RKO (cell line): ENCODE measurements around the gene EIF4G3.
"Not testable (repeated sequence)": the region's sequence is repeated elsewhere in the genome, so short reads cannot be mapped to it uniquely, and the experiment has no call there.

ENCODE experiments used
- DNase-seq: peaks from one replicate; pipeline ENCODE4 v3.0.0-alpha.2; 2016; ENCODE audit warnings: low spot score

Gene EIF4G3

GRCh38 chr1:21176586-21177555 lies at the start of gene EIF4G3:
Gene EIF4G3 (minus strand): TSS chr1:21176897. CDS start chr1:21002742, 174,155 bp downstream.
- peak; percentile 96 for DNase-seq

GRCh38 chr1:21225065-21225464 lies 48.4 kb upstream of the EIF4G3 start:
- DNase-seq = no peak

- no peak for DNase-seq
Measured at GRCh38 chr1:21220815-21221214, 44.1 kb upstream of the EIF4G3 start.

GRCh38 chr1:21219674-21220073 lies 43.0 kb upstream of the EIF4G3 start:
- no peak for DNase-seq

GRCh38 chr1:21217812-21218596 lies 41.3 kb upstream of the EIF4G3 start:
- DNase-seq = no peak

GRCh38 chr1:21216835-21217811 lies 40.4 kb upstream of the EIF4G3 start:
- DNase-seq = no peak

- DNase-seq = no peak
Measured at GRCh38 chr1:21212126-21212525, 35.4 kb upstream of the EIF4G3 start.

- DNase-seq = not testable (repeated sequence)
Measured at GRCh38 chr1:21208137-21208700, 31.5 kb upstream of the EIF4G3 start.

GRCh38 chr1:21206117-21206516 lies 29.4 kb upstream of the EIF4G3 start:
- DNase-seq = peak; percentile 39

GRCh38 chr1:21205416-21205815 lies 28.7 kb upstream of the EIF4G3 start:
- no peak for DNase-seq

- DNase-seq = no peak
Measured at GRCh38 chr1:21201650-21202049, 25.0 kb upstream of the EIF4G3 start.

- DNase-seq = peak; percentile 57
Measured at GRCh38 chr1:21201238-21201637, 24.5 kb upstream of the EIF4G3 start.

- peak; percentile 16 for DNase-seq
Measured at GRCh38 chr1:21200767-21201166, 24.1 kb upstream of the EIF4G3 start.

GRCh38 chr1:21198929-21199328 lies 22.2 kb upstream of the EIF4G3 start:
- no peak for DNase-seq

- no peak for DNase-seq
Measured at GRCh38 chr1:21192871-21193270, 16.2 kb upstream of the EIF4G3 start.

- no peak for DNase-seq
Measured at GRCh38 chr1:21192284-21192683, 15.6 kb upstream of the EIF4G3 start.

GRCh38 chr1:21190771-21191170 lies 14.1 kb upstream of the EIF4G3 start:
- DNase-seq = not testable (repeated sequence)

GRCh38 chr1:21189906-21190500 lies 13.3 kb upstream of the EIF4G3 start:
- no peak for DNase-seq

GRCh38 chr1:21189421-21189820 lies 12.7 kb upstream of the EIF4G3 start:
- no peak for DNase-seq

- no peak for DNase-seq
Measured at GRCh38 chr1:21188235-21188634, 11.5 kb upstream of the EIF4G3 start.

GRCh38 chr1:21185221-21185731 lies 8.6 kb upstream of the EIF4G3 start:
- no peak for DNase-seq
